ENCODE results near the gene C1orf35.

The C1orf35 gene

DNA sequence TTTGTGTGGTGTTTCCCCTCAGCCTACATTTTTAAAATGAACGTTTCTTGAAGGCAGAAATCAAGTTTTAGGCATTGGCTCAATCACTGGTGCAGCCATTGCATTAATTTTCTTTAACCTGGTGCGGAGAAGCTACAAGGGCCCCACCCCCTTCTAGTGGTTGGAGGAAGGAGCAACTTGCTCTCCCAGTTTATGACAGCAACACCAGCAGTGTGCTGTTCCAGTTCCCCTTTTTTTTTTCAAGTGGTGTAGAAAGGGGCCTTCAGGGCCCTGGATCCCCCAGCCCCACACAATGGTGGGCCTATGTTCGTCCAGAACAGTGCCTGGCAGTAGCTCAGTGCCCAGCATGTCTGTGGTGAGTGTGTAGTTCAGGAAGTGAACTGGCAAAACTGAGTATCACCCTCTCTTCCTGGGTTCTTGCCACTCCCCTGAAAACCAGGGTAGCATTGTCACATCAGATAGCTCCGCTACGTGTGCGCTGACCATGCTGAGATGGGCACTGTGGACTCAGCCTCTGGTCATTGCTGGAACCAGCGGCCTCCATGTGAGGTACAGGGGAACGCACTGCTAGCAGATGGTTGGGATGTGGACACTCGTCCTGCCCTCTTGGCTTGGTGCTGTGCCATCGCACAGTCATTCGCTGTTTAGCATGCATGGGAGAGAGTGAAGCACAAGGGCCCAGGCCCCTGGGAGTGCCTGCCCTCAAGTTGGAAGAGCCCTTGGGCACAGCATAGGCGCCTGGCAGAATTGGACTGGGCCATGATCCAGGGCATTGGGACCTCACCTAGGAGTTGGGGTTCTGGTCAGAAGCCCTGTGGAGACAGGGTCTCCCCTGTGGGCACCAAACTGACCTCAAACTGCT, 13.4 kb downstream of the C1orf35 start:
- TF ChIP-seq CTCF (conservative IDR thresholded peaks at IDR 0.05; ENCODE audit: control insufficient read depth, insufficient read depth, low read depth, low read length), result no peak
- no peak for DNase-seq (ENCODE audit: low read depth)
- H3K4me3 ChIP-seq (ENCODE audit: control insufficient read depth, low read depth, low read length), result no peak overlapping the region

GRCh38 chr1:228088586-228089498, 14.3 kb downstream of the C1orf35 start:
- H3K4me3 ChIP-seq (ENCODE audit: control insufficient read depth, low read depth, low read length), result no peak overlapping the region
- DNase-seq (ENCODE audit: low read depth), result no peak

GRCh38 chr1:228087771-228088251, 15.3 kb downstream of the C1orf35 start:
- no peak overlapping the region for H3K4me3 ChIP-seq (ENCODE audit: control insufficient read depth, low read depth, low read length)
- peak; percentile 87 for DNase-seq (ENCODE audit: low read depth)
- TF ChIP-seq CTCF (conservative IDR thresholded peaks at IDR 0.05; ENCODE audit: control insufficient read depth, insufficient read depth, low read depth, low read length), result peak; percentile 9

More at GRCh38 chr1:228088586-228089498, 14.3 kb downstream of the C1orf35 start:
- no peak for TF ChIP-seq CTCF (conservative IDR thresholded peaks at IDR 0.05; ENCODE audit: control insufficient read depth, insufficient read depth, low read depth, low read length)

GRCh38 chr1:228085287-228085951, 17.7 kb downstream of the C1orf35 start:
- DNase-seq (ENCODE audit: low read depth), result peak; percentile 81

DNA sequence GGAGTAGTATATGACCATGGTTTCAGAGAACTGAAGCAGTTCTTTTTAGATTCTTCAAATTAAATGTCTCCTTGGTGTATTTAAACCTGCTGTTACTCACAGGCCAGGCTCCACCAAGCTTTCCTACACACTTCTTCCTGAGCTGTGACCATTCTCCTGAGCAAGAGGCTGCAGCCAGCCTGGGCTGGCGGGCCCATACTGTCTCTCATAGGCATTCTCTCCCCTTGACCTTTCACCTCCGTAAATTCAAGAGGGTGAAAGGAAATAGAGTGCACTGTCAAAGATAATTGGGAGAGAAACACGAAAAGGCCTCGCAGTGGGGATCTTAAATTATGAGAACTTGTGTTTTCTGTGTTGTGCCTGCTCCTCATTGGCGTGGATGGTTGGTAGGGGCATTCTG, 18.3 kb downstream of the C1orf35 start:
- TF ChIP-seq CTCF (conservative IDR thresholded peaks at IDR 0.05; ENCODE audit: control insufficient read depth, insufficient read depth, low read depth, low read length), result no peak
- H3K4me3 ChIP-seq (ENCODE audit: control insufficient read depth, low read depth, low read length), result peak overlapping the region; percentile 96
- no peak for DNase-seq (ENCODE audit: low read depth)

More at GRCh38 chr1:228085287-228085951, 17.7 kb downstream of the C1orf35 start:
- TF ChIP-seq CTCF (conservative IDR thresholded peaks at IDR 0.05; ENCODE audit: control insufficient read depth, insufficient read depth, low read depth, low read length), result no peak
- H3K4me3 ChIP-seq (ENCODE audit: control insufficient read depth, low read depth, low read length), result peak overlapping the region; percentile 96

DNA sequence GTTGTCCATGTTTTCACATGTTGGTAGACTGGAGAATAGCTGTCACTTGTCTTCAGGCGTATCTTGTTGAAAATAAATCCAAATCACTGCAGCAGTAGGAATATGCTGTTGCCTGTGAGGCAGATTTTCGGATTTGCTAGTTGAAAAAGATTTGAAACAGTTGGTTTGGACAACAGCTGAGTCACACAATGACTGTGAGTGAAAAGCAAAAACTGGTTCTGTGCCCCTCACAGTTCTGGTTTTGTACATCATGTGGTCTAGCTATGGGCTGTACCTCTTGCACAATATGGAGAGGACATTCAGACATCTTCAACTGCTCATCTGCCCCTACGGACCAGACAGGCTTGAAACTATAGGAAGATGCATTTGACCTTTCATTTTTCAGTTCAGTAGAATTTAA, 18.8 kb downstream of the C1orf35 start:
- peak; percentile 96 for DNase-seq (ENCODE audit: low read depth)
- H3K4me3 ChIP-seq (ENCODE audit: control insufficient read depth, low read depth, low read length), result peak overlapping the region; percentile 96
- TF ChIP-seq CTCF (conservative IDR thresholded peaks at IDR 0.05; ENCODE audit: control insufficient read depth, insufficient read depth, low read depth, low read length), result no peak

Measured in fibroblast of mammary gland (primary cell).